ENCODE results near the gene VANGL1.

Gene VANGL1

DNA sequence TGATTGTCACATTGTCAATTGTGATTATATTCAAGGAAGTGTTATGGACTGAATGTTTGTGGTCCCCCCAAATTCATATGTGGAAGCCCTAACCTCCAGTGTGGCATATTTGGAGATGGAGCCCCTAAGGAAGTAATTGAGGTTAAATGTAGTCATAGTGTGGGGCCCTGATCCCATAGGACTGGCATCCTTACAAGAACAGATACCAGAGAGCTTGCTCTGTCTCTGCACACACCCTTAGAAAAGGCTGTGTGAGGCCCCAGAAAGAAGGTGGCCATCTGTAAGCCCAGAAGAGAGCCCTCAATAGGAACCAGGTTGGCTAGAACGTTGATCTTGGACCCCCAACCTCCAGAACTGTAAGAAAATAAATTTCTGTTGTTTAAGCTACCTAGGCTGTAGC lies 28.1 kb downstream of the VANGL1 start:
- no peak for DNase-seq

DNA sequence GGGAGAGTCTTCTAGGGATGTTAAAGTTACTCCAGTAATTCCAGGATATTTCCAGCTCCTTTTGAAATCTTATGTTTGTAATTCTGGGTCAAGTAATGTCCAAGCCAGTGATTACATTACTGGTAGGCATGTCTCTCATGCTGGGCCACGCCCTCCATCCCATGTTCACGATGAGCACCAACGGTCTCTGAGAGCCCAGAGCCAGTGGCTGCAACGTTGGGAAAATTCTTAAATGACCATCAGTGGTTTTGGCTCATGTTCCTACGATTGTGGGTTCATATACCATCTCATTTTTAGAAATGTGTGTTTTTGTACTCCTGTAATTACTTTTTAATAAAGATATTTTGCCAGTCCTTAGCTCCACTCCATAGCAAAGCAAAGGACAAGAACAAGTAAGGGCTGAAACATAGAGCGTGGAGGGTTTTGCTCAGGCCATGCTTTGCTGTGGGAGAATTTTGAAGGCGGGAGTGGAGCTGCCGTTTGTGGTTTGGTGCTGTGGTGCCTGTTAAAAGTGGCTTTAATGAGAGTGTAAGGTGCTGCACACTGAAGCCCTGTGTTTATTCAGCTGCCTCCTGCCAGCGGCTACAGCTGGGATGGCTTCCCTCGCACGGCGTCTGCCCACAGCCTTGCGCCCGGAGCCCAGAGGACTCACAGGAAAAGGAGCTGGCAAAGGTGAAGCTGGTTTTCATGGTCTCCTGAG lies 28.9 kb downstream of the VANGL1 start:
- DNase-seq: no peak

DNA sequence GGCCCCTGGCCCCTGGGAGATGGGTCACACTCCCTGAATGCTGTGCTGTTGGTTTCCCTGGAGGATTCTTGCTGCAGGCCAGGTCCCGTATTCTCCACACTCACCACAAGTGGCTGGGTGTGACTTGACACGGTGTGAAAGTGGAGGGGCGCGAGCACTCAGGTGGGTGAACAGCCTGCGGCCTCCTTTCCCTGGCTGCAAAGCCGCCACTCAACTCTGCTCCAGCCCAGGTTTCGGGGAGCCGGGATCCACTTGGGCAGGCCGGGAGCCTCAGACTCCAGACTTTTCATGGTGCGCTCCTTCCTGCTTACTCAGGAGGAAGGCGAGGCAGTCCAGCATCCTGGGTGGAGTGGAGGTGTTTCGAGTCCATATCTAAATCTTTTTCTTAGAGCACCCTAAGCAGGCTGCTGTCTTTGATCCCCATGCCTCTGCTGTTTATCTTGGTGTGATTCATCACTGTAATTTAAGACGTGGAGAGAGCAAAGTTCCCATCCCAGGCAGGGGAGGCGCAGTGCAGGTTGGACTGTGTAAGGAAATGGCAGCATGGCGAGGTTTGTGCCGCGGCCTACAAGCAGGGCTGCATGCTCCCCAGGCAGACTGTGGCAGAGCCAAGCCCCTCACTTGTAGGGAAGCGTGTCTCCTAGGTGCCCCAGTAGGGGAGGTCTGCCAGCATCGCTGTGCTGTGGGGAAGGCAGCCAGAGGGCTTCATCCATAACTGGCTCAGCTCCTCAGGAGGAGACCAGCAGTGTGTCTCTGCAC lies 29.6 kb downstream of the VANGL1 start:
- DNase-seq: no peak

DNA sequence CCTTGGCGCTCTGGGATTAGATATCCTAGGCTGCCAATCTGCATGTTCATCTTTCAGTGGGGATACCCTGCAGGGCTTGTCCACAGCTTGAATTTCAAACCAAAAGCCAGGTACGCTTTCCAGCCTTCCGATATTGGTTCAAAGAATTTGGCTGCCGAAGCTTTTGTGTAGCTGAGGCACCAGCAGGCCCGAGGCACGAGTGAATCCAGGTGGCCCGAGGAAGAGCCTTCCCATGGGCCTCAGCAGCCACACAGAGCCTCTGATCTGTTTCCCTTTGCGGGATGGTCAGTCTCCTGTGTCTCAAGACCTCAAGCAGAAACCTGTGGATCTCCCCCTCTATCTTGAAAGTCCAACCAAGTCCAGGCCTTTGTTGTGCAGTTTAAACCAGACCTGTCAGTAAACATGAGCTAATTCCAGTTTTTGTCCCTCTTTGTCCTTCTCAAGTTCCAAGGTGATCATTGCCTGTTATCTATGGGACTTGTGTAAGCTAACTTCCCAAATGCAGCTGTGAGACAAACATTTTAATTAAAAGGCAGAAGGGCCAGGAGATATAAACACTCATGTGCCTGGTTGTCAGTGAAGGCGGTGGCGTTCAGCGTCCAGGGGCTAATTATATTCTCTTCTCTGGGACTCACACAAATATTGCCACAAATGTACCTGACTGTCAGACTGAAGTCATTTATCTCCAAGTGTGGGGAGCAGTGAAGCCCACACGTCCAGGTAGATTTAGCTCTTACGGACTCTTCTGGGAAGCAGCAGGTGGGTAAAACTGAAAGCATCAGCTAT lies 30.6 kb downstream of the VANGL1 start:
- DNase-seq: no peak

DNA sequence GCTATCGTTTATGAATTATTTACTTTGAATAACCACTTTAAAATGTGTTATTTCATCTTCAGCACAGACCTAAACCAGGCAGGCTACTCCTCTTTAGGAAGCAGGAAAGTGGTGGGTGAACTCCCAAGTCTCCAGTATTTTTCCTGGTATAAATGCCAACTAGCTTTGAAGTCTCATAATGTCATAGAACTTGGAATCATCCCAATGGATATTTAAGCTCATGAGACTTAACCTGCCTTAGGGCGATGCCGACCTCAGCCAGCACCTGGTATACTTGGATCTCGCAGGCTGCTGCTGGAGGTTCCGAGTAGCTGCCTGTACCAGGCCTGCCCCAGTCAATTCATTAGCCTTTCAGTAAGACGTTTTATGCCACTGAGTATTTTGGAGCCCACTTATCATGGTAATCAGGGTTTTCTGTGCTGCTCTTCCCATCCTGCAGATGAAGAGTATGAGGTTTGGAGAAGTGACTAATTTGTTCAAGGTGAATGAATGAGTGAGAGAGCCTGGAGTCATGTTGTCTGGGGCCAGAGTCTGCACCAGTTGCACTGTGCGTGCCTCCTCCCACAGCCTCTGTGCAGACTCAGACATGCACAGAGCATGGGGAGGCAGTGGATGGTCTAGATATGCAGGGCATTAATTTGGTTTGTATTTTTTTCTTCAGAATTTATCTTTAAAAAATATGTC lies 34.9 kb downstream of the VANGL1 start:
- DNase-seq: no peak

DNA sequence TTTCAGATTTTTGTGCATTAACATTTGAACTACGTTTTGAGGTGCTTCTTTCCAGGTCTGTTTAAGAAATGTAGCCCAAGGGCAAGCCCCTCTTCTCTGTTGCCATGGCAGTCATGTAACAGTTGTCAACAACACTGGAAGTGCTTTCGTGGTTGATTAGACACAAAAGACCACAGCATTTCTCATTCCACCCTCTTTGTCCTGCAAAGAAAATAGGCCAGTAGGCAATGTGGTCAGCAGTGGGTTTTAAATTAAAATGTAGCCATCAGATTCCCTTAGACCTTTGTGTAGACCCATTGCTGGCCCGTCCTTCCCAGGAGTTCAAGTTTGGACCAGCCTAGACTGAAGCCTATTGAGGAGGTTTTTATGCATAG lies 35.4 kb downstream of the VANGL1 start:
- no peak for DNase-seq

DNA sequence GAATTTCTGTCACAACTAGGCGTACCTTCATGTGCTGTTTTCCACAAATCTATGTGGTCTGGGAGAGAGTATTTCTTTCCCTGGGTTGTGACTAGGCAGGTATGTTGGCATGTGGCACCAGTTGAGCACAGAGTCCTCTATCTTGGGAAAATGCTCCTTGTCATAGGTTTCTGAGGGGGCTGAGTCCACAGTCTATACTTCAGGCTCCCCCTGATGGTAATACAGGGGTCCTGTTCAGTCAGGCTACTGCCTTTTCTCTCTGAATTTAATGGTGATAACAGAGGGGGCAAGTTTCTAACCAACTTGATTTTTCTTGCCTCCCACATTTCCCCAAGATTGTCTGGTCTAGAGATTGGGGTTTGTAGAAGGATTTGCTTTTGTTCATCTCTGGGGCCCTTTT lies 35.8 kb downstream of the VANGL1 start:
- no peak for DNase-seq

DNA sequence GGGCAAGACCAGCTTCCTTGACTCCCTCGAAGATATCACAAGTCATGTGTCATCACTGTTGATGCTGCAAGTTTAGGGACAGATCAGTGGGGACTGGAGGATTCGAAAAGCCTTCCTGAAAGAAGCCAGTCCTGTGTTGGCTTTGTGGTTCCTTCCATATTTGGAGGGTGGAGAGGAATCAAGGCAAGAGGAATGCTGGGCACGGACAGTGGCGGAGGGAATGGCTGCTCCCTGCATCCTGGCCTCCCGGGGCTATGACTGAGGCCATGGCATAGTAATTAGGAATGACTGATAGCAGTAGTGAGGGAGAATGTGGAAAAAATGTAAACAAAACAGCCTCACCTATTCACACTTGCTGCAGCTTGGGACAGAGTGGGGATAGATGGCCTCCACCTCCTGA lies 36.4 kb downstream of the VANGL1 start:
- no peak for DNase-seq

DNA sequence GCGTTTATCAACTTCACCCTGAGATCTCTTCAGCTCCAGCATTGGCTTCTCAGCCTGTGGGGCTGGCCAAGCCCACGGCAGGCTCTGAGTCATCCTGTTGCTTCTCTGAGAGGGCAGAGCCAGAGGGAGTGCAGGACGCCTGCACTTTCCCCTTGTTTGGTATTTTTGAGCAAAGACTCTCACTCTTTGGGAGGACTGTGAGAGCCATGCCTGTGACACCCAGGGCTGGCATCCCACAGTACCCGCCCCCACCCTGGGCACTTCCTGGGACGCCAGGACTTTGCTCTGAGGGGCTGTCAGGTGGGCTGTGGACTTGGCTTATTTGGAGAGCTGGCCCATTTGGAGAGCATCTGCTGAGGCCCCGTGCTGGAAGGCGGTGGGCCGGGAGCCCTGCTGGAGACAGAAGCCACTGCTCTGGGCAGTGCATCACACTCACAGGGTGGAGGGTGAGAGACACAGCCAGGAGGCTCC lies 37.4 kb downstream of the VANGL1 start:
- no peak for DNase-seq

DNA sequence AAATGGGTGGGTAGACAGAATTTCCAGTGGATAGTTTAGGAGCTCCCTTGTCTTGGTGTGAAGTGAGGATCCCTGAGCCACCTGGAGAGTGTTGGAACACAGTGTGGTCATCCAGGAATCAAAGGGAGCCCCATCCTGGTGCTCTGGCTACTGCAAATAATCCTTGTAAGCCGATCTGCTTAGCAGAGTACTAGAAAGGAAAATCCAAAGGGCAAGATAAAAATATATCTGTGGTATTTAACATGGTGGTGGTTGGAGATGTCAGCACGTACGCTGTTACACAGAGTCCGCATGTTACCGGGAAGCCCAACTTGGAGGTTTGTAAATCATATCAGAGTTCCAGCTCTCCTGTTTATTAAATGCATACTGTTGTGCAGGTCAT lies 39.0 kb downstream of the VANGL1 start:
- no peak for DNase-seq

DNA sequence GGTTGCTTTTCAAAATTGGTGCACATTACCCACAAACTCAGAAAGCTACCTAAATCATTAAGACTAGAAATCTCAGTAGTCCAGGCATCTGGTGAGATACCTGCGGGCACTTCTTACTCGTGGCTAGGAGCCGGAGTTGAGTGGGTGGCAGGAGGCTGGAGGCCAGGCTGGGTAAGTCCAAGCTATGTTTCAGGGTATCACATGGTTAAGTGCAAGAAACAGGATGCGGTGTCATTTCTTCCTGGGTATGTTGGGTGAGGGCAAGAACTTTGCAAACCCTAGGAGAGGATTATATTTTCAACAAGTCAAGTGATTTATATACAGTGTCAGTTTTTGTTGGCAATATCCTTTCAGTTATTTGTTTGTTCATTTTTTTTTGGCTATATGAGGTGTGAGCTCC lies 41.0 kb downstream of the VANGL1 start:
- no peak for DNase-seq

DNA sequence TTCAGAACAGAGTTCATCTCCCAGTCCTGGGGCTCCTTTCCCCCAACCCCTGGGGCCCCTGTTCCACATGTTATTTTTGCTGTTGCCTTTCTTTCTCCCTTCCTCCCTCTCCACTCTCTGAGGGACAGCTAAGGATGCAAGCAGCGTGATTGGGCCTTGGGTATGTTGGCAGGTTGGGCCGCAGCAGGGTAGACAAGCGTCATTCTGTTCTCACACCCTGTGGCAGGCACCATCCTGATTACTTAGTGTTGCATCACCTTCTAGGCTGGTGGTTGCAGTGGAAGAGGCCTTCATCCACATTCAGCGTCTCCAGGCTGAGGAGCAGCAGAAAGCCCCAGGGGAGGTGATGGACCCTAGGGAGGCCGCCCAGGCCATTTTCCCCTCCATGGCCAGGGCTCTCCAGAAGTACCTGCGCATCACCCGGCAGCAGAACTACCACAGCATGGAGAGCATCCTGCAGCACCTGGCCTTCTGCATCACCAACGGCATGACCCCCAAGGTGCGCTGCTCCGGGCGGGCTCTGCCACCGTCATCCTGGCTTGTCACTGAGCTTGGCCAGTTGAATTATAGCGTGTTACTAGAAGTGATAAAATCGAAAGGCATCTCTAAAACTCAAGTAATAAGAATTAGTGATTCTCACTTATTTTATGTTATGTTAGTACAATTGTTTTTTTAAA lies 43.4 kb downstream of the VANGL1 start:
- DNase-seq: no peak

DNA sequence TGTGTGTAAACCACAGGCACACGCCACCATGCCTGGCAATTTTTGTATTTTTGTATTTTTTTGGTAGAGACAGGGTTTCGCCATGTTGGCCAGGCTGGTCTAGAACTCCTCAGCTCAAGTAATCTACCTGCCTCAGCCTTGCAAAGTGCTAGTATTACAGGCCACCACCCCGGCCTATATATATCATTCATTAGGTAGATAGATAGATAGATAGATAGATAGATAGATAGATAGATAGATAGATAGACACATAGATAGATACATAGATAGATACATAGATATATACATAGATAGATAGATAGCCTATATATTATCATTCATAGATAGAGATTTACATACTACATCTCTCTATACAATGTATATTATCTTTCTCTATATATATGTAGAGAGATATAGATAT lies 46.0 kb downstream of the VANGL1 start:
- DNase-seq: no peak

DNA sequence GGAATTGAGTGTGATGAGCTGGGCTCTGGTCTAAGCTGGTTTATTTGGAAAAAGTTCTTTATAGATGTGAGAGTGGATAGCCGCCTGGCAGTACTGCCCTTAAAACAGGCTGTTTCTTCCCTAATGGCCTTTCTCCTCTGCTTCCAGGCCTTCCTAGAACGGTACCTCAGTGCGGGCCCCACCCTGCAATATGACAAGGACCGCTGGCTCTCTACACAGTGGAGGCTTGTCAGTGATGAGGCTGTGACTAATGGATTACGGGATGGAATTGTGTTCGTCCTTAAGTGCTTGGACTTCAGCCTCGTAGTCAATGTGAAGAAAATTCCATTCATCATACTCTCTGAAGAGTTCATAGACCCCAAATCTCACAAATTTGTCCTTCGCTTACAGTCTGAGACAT lies 49.2 kb downstream of the VANGL1 start:
- DNase-seq: no peak

DNA sequence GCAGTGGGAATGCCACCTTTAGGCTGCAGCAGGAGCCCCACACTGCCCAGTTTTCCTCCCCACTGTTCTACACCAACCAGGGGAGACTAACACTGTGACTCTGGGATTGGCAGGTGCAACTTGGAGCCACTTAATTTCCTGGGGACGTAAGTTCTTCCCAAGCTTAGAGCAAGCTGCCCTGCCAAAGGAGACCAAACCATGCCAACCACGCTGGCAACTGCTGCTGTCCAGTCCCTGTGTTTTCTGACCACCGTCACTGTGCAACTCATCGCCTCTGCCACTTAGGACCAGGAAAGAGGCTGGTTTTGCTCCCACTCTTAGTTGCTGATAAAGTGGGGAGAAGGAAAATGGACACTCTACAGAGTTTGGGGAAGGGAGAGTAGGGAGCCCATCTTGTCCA lies 50.5 kb downstream of the VANGL1 start:
- DNase-seq: no peak

DNA sequence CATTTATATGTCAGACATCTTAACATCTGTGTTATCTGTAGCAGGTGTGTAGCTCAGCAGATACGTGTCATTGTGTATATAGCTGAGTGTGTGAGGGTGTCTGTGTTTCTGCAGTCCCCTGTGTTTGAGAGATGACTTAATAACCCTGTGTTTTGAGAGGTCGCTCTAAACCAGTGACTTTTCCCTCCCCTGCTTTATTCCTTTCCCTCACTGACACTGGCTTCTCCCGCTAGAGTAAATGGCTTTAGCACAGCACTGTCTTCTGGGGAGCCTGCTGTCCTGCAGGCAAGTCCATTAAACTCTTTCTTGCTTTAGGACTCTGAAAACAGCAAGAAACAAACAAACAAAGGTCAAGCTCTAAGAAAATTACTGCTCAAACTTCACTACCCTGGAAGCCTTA lies 53.0 kb downstream of the VANGL1 start:
- no peak for DNase-seq

DNA sequence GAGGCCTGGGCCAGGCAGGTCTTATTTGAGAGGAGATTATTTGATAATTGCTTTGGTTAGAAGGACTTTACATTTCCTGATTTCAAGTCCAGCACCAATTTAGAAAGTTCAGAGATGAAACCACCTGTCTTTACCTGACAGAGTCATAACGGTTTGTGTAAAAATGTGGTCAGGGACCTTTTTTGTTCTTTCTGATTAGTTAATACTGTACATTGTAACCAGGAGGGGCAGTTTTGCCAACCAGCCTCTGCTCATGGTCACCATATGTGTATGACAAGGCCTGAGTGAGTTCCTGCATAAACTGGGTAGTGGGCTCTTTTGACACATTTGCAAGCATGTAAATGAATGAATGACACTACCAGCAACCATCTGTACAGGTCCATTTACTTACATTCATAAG lies 55.8 kb downstream of the VANGL1 start:
- DNase-seq: no peak

DNA sequence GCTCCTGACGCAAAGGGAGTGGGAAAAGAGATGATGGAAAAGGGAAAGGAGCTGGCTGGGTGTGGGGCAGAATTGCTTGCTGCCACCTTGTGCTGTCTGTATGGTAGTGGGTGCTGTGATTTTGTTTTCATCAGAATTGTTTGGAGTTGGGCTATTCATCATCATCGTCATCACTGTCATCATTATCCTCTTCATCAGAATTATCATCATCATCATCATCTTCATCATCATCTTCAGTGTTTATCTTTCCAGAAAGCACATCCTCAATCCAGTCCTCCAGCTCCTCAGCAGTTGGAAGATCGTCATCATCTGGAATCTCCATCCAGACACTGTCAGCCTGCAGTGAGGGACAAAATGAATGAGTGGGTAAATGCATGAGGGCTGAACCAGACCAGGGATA lies 59.3 kb downstream of the VANGL1 start:
- DNase-seq: no peak

DNA sequence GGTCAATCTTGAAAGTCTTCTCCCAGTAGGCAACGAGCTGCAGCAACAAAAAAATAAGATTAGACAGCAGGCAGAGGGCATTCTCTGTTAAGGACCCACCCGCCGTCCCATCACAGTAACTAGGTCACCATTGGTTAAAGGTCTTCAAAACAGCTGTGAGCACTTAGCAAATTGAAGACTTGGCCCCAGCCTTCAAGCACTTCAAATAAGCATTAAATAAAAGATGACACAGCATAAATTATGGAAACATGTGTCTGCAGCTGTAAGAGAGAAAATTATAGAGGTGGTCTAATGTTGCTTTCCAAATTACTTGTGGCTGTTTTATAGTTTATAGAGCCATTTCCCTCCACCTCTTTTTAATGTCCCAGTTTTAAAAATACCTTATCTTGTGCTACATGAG lies 61.2 kb downstream of the VANGL1 start:
- DNase-seq: no peak

DNA sequence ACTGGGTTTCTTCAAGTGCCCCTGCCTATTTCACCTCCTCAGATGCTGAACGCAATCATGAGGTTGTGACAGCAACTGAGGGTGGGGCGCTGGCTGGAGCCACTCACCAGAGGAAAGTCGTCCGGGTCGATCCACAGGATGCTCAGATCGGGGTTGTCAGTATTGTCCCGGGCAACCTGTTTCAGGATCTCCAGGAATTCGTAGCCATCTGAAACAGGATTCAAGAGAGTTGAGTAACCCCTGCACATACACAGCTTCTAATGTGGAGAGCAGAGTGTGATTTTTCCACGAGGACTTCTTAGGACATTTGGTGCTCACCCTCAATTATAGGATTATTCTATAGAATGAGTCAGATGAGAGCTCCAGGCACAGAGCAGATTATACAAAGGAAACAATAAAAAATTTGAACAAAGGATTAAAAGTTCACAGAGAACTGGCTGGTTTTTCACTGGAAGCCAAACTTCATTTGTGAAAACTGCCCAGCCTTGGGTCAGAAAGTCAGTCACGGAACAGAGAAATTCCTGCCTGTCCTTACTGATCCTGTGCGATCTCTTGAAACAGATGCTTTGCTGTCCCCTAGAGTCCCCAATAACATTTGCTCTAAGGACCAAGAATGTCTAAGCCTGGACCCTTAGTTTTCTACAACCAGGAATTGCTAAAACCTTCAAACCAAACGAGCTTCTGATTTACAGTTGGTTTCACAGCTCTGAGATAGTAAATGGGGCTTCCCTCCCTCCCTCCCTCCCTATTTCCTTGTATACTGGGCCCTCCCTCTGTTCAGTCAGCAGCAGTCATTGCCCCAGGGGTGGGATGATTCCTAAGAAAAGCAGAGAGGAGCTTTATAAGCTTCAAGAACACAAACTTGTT lies 63.5 kb downstream of the VANGL1 start:
- DNase-seq: no peak

DNA sequence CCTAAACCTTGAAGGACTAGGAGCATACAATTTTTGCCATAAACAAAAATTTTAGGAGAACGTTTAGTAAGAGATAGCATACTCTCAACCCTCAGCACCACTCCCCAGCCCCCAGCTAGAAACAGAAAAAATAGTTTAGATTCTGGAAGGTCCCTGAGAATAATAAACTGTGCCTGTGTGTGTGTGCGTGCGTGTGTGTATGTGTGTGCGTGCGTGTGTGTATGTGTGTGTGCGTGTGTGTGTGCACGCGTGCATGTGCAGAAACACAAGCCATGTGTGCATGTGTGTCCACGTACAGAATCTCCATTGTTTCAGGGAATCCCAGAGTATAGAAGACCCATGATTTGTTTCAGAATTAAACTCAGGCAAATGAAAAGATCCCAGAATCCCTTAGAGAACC lies 64.2 kb downstream of the VANGL1 start:
- DNase-seq: no peak
